HT1080 (cell line): ENCODE results near the gene SLC13A2. TPM values are rescaled to one million over a fixed set of nuclear protein-coding genes. Genes with fewer than 3 reads are reported as not detected.
A peak's percentile ranks its signal among the peaks of the same experiment; 100 is the strongest.
"Not testable (repeated sequence)": the region's sequence is repeated elsewhere in the genome, so short reads cannot be mapped to it uniquely, and the experiment has no call there.

Source experiments
- DNase-seq: peaks from one replicate; pipeline ENCODE4 v3.0.0-alpha.2; 2015; ENCODE audit warnings: low read depth
- polyA plus RNA-seq, 2 experiments: library from polyadenylated mRNA; depleted of rRNA; stranded (reverse); fragments of >200 nt; gene quantifications; 2 replicates each; pipeline ENCODE4 v1.2.3, GENCODE V29; 2015
- total RNA-seq: library from RNA; depleted of rRNA; stranded (reverse); fragments of >200 nt; shearing (Covaris generic); gene quantifications from 2 replicates; pipeline ENCODE4 v1.2.3, GENCODE V29; 2014; rRNA removed

SLC13A2 gene
- not detected in 2 replicates for total RNA-seq
- polyA plus RNA-seq (2015; cell fraction: cytosol; rRNA removed), result 0.13 TPM in 1 of 2 replicates, not detected in the other
- polyA plus RNA-seq (2015; cell fraction: nucleus; rRNA removed), result not detected in 2 replicates

GRCh38 chr17:28473542-28473941 lies at the start of gene SLC13A2:
TSS of gene SLC13A2 (plus strand) at chr17:28473644. CDS start at chr17:28473713, 69 bp downstream.
- no peak for DNase-seq

- no peak for DNase-seq
Measured at GRCh38 chr17:28425206-28425605, 48.2 kb upstream of the SLC13A2 start.

DNA sequence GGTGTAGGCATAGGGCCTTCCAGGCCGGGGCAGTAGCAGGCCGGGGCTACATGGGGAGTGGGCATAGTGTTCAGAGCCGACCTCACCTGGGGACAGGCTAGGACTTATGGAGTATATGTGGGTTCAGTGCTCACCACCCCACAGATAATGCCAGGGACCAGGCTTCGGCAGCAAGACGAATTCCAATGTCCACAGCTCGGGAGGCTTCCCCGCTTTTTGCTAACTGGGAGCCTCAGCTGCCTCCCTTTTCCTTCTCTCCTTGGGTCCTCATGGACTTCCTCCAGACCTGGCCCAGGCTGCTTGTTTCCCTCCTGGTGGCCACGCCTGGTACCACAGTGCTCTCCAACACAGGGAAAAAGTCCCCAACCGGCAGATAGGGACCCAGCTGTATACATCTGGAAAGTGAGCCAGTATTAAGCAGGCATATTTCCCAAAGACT lies 47.3 kb upstream of the SLC13A2 start:
- no peak for DNase-seq

DNA sequence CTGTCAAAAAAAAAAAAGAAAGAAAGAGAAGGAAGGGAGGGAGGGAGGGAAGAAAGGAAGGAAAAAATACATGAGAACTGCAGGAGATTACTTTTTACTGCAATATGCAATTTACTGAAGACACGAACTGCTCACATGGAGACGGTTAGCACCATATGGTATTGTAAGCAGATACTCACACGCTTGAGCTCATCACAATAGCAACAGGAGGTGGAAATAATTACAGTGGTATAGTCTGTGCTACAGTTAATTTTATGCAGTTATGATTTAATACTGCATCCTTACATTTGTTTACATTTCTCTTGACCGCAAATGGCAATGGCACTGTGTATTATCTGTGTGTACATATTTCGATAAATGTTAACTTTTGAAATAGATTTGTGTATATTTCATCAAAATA lies 46.1 kb upstream of the SLC13A2 start:
- no peak for DNase-seq

DNA sequence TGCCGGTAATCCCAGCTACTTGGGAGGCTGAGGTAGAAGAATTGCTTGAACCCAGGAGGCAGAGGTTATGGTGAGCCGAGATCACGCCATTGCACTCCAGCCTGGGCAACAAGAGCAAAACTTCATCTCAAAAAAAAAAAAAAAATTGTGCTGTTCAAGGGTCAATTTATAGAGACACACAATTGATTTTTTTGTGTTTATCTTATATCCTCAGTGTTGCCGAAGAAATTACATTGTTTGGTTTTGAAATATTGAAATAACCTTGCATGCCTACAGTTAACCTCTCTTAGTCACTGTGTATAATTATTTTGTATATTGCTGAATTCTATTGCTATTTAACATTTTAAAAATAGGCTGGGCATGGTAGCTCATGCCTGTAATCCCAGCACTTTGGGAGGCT lies 45.5 kb upstream of the SLC13A2 start:
- not testable (repeated sequence) for DNase-seq

GRCh38 chr17:28433721-28434120 lies 39.7 kb upstream of the SLC13A2 start:
- no peak for DNase-seq

- DNase-seq, result not testable (repeated sequence)
Measured at GRCh38 chr17:28434326-28434725, 39.1 kb upstream of the SLC13A2 start.

- no peak for DNase-seq
Measured at GRCh38 chr17:28443901-28444638, 29.4 kb upstream of the SLC13A2 start.

DNA sequence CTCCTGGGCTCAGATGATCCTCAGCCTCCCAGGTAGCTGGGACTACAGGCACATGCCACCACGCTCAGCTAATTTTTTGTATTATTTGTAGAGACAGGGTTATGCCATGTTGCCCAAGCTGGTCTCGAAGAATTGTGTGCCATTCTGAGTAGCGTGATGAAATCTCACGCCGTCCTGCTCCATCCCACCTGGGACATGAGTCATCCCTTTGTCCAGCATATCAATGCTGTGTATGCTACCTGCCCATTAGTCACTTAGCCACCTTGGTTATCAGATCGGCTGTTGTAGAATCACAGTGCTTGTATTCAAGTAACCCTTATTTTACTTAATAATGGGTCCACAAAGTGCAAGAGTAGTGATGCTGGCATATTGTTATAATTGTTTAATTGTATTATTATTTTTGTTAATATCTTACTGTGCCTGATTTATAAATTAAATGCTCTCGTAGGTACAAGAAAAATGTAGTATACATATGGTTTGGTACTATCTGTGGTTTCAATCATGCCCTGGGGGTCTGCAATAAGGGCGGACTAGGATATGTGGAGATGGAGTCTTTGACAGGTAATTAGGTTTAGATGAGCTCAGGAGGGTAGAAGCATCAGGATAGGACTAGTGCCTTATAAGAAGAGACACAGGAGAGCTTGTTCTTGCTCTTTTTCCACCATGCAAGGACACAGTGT lies 26.6 kb upstream of the SLC13A2 start:
- DNase-seq, result no peak

- DNase-seq, result no peak
Measured at GRCh38 chr17:28447396-28447760, 26.1 kb upstream of the SLC13A2 start.

- DNase-seq, result no peak
Measured at GRCh38 chr17:28449859-28450258, 23.6 kb upstream of the SLC13A2 start.

DNA sequence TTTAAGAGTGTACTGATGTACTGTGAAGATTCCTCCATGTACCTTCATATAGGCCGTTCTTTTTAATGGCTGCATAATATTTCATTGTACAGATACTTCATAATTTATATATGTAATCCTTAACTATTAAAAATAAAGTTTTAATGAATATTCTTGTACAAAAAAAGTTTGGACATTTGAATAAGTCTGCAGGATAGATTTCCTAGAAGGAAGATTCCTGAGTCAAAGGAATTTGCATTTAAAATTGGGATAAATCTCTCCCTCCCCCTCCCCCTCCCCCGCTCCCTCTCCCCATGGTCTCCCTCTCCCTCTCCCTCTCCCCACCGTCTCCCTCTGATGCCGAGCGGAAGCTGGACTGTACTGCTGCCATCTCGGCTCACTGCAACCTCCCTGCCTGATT lies 15.6 kb upstream of the SLC13A2 start:
- DNase-seq, result no peak

DNA sequence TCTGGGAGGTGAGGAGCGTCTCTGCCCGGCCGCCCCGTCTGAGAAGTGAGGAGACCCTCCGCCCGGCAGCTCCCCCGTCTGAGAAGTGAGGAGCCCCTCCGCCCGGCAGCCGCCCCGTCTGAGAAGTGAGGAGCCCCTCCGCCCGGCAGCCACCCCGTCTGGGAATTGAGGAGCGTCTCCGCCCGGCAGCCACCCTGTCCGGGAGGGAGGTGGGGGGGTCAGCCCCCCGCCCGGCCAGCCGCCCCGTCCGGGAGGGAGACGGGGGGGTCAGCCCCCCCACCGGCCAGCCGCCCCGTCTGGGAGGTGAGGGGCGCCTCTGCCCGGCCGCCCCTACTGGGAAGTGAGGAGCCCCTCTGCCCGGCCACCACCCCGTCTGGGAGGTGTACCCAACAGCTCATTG lies 14.6 kb upstream of the SLC13A2 start:
- DNase-seq, result not testable (repeated sequence)

- no peak for DNase-seq
Measured at GRCh38 chr17:28460901-28461300, 12.5 kb upstream of the SLC13A2 start.

GRCh38 chr17:28466001-28466400 lies 7.4 kb upstream of the SLC13A2 start:
- no peak for DNase-seq

DNA sequence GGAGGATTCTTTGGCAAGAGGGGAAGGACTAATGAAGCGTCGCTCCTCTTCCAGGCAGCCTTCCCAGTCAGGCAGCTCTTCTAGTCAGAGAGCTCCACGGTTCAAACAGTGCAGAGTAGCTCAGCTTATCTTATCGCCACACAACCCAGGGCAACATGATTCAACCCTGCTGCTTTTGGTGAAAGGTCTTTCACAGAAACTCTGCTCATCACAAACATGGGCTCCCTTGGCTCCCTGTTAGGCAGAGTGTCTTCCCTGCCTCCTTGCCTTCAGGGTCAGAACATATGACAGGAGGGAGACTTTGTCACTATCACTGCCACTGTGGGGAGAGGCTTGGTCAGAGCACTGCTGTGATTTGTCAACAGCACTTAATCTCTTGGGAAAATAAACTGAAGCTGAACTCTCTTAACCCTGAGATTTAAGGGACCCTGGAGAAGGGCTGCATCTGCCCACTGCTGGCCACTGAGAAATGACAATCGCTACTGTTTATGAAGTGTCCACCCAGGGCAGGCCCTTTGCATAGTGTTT lies 6.9 kb upstream of the SLC13A2 start:
- DNase-seq, result no peak

- peak; percentile 36 for DNase-seq
Measured at GRCh38 chr17:28467456-28468025, 5.9 kb upstream of the SLC13A2 start.

DNA sequence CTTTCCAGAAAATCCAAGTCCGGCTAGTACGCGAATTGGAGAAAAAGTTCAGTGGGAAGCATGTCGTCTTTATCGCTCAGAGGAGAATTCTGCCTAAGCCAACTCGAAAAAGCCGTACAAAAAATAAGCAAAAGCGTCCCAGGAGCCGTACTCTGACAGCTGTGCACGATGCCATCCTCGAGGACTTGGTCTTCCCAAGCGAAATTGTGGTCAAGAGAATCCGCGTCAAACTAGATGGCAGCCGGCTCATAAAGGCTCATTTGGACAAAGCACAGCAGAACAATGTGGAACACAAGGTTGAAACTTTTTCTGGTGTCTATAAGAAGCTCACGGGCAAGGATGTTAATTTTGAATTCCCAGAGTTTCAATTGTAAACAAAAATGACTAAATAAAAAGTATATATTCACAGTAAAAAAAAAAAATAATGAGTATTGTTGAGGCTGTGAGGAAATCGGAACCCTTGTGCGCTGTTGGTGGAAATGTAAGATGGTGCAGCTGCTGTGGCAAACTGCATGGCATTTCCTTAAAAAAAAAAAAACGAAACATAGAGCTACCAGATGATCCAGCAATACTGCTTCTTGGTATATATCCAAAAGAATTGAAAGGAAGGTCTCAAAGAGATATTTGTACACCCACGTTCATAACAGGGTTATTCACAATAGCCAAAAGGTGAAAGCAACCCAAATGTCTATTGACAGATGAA lies 5.3 kb upstream of the SLC13A2 start:
- not testable (repeated sequence) for DNase-seq

- DNase-seq, result no peak
Measured at GRCh38 chr17:28468781-28469180, 4.7 kb upstream of the SLC13A2 start.

GRCh38 chr17:28469376-28469775 lies 4.1 kb upstream of the SLC13A2 start:
- no peak for DNase-seq

DNA sequence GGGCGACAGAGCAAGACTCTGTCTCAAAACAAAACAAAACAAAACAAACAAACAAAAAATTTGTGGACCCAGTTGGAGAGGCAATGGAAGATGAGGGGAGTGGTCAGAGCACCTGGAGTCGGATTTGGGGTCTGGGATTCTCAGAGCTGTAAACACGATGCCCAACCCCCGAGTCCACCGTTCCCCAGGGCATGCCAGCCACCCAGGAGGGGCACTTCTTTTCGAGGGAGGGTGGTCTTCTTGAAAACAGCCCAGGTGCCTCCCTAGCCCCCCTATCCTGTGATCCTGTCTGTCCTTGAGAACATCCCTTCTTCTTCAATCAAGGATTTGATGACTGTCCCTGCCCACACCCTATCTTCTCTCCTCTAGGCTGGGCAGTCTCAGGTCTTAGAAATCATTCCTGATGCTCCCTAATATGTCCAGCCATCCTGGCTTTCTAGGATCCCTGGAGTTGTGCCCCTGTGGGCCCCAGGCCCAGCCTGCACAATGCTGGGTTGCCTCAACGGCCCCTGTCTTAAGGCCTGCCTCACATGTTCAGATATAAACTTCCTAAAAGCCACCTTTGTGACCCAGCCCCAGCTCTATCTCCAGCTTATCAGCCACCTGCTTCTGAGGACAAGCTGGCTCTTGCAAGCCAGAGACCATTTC lies 3.1 kb upstream of the SLC13A2 start:
- no peak for DNase-seq
